ENCODE data around the gene FRMPD1. TPM values are rescaled to one million over a fixed set of nuclear protein-coding genes. Genes with fewer than 3 reads are reported as not detected.

FRMPD1 gene
- total and polyA plus RNA-seq, 2 experiments from 2014 or later = not detected

DNA sequence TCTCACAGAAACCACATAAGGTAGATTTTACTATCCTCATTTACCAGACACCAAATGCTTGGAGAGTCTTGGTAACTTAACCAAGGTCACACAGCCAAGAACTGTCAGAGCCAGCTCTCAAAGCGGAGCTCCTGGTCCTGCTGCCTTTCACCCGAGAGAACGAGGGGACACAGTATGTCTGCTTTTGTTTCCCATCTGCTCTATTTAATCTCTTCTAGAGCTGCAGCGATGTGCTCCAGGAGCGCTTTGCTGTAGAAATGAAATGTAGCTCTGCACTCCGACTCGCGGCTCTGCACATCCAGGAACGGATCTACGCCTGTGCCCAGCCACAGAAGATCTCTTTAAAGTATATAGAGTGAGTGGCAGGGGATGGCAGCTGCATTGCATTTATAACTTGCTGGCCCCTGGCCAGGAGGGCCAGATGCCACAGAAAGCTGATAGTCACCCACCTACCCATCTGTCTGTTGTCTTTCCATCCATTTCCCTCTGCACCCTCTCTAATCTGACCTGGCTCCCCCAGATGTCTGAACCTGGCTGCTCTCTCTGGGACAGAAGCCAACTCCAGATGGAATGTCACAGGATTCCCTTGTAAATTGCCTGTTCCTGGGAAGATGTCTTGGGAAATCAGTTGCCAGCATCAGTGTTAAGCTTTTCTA, 81.5 kb downstream of the FRMPD1 start:
- Histone ChIP-seq H3K27ac (no peak overlapping the region), H3K4me3 (no peak overlapping the region), H3K36me3 (ENCODE audit: low read depth) (no peaks in the 10 kb centered on the region), H2AFZ (no peak overlapping the region), H3K27me3 (replicated peaks; ENCODE audit: insufficient read depth) (peaks cover 53% of the 10 kb centered on the region), H3K4me1 (ENCODE audit: insufficient read depth) (no peaks in the 10 kb centered on the region), H3K4me2 (ENCODE audit: unreplicated experiment) (no peak overlapping the region), H4K20me1 (ENCODE audit: insufficient read depth) (no peaks in the 10 kb centered on the region), H3K9me3 (ENCODE audit: low read depth) (no peaks in the 10 kb centered on the region), H3K79me2 (ENCODE audit: insufficient read depth) (no peaks in the 10 kb centered on the region), H3K9ac (no peak overlapping the region), H3F3A (ENCODE audit: insufficient read depth) (no peaks in the 10 kb centered on the region), H3K9me2 (ENCODE audit: insufficient read depth) (no peaks in the 10 kb centered on the region)
- TF ChIP-seq EZH2phosphoT487 (IDR thresholded peaks at IDR 0.05; ENCODE audit: insufficient read depth, low read depth) (no peak), EZH2 (IDR thresholded peaks at IDR 0.05; ENCODE audit: insufficient read depth, poor library complexity, severe bottlenecking) (no peak)
- no peak for DNase-seq
- whole genome bisulfite sequencing, 2 experiments (ENCODE audit: low coverage in 1 of 2, low lambda C conversion rate in 2 of 2, missing lambda C conversion rate in 2 of 2) = 17 to 24% methylated on average over 10 of the region's 10 CpGs
- in situ Hi-C loops (cut with MboI) = no loop called here

- H4K20me1 ChIP-seq (ENCODE audit: insufficient read depth) = no peaks in the 10 kb centered on the region
- in situ Hi-C loops (cut with MboI) = no loop called here
Measured at GRCh38 chr9:37732952-37733351, 82.2 kb downstream of the FRMPD1 start.

GRCh38 chr9:37739222-37739621, 88.5 kb downstream of the FRMPD1 start:
- no peak overlapping the region for H3K27ac ChIP-seq
- H3K27me3 ChIP-seq (replicated peaks; ENCODE audit: insufficient read depth) = peaks cover 16% of the 10 kb centered on the region
- no peak overlapping the region for H3K4me2 ChIP-seq (ENCODE audit: unreplicated experiment)
- in situ Hi-C loops (cut with MboI) = no loop called here
- H3K9ac ChIP-seq = no peak overlapping the region
- H3K9me3 ChIP-seq (ENCODE audit: low read depth) = no peaks in the 10 kb centered on the region
- DNase-seq = no peak
- no peak overlapping the region for H2AFZ ChIP-seq
- WGBS, 2 experiments (ENCODE audit: low coverage in 1 of 2, low lambda C conversion rate in 2 of 2, missing lambda C conversion rate in 2 of 2) = 45 to 63% methylated on average over 5 of the region's 5 CpGs
- no peaks in the 10 kb centered on the region for H3K36me3 ChIP-seq (ENCODE audit: low read depth)
- H3F3A ChIP-seq (ENCODE audit: insufficient read depth) = no peaks in the 10 kb centered on the region
- H4K20me1 ChIP-seq (ENCODE audit: insufficient read depth) = no peaks in the 10 kb centered on the region
- H3K4me1 ChIP-seq (ENCODE audit: insufficient read depth) = no peaks in the 10 kb centered on the region
- TF ChIP-seq EZH2 (IDR thresholded peaks at IDR 0.05; ENCODE audit: insufficient read depth, poor library complexity, severe bottlenecking) (no peak), EZH2phosphoT487 (IDR thresholded peaks at IDR 0.05; ENCODE audit: insufficient read depth, low read depth) (no peak)
- H3K9me2 ChIP-seq (ENCODE audit: insufficient read depth) = no peaks in the 10 kb centered on the region
- H3K79me2 ChIP-seq (ENCODE audit: insufficient read depth) = no peaks in the 10 kb centered on the region
- H3K4me3 ChIP-seq = no peak overlapping the region

More at GRCh38 chr9:37732952-37733351, 82.2 kb downstream of the FRMPD1 start:
- no peaks in the 10 kb centered on the region for H3K9me3 ChIP-seq (ENCODE audit: low read depth)
- no peaks in the 10 kb centered on the region for H3F3A ChIP-seq (ENCODE audit: insufficient read depth)
- H3K79me2 ChIP-seq (ENCODE audit: insufficient read depth) = no peaks in the 10 kb centered on the region
- H3K9ac ChIP-seq = no peak overlapping the region
- DNase-seq = no peak
- H3K4me3 ChIP-seq = no peak overlapping the region
- no peaks in the 10 kb centered on the region for H3K36me3 ChIP-seq (ENCODE audit: low read depth)
- 45 to 47% methylated on average over 2 of the region's 2 CpGs for WGBS, 2 experiments (ENCODE audit: low coverage in 1 of 2, low lambda C conversion rate in 2 of 2, missing lambda C conversion rate in 2 of 2)
- no peak overlapping the region for H3K27ac ChIP-seq
- H2AFZ ChIP-seq = no peak overlapping the region
- H3K4me2 ChIP-seq (ENCODE audit: unreplicated experiment) = no peak overlapping the region
- H3K4me1 ChIP-seq (ENCODE audit: insufficient read depth) = no peaks in the 10 kb centered on the region
- no peaks in the 10 kb centered on the region for H3K9me2 ChIP-seq (ENCODE audit: insufficient read depth)
- H3K27me3 ChIP-seq (replicated peaks; ENCODE audit: insufficient read depth) = peaks cover 53% of the 10 kb centered on the region
- no peak for TF ChIP-seq EZH2 (IDR thresholded peaks at IDR 0.05; ENCODE audit: insufficient read depth, poor library complexity, severe bottlenecking)

- Histone ChIP-seq H3K4me2 (ENCODE audit: unreplicated experiment) (no peak overlapping the region), H3F3A (ENCODE audit: insufficient read depth) (no peaks in the 10 kb centered on the region), H3K27me3 (replicated peaks; ENCODE audit: insufficient read depth) (peaks cover 8% of the 10 kb centered on the region; the same call in 1 of the 2 replicates), H3K9me2 (ENCODE audit: insufficient read depth) (no peaks in the 10 kb centered on the region), H3K9me3 (ENCODE audit: low read depth) (no peaks in the 10 kb centered on the region), H4K20me1 (ENCODE audit: insufficient read depth) (no peaks in the 10 kb centered on the region), H3K36me3 (ENCODE audit: low read depth) (no peaks in the 10 kb centered on the region), H3K27ac (no peak overlapping the region), H3K4me1 (ENCODE audit: insufficient read depth) (no peaks in the 10 kb centered on the region), H3K79me2 (ENCODE audit: insufficient read depth) (no peaks in the 10 kb centered on the region), H2AFZ (no peak overlapping the region), H3K9ac (no peak overlapping the region), H3K4me3 (no peak overlapping the region)
- WGBS, 2 experiments (ENCODE audit: low coverage in 1 of 2, low lambda C conversion rate in 2 of 2, missing lambda C conversion rate in 2 of 2) = 84 to 86% methylated on average over 14 to 16 of the region's 16 CpGs
- no peak for DNase-seq
- TF ChIP-seq EZH2phosphoT487 (IDR thresholded peaks at IDR 0.05; ENCODE audit: insufficient read depth, low read depth) (no peak), EZH2 (IDR thresholded peaks at IDR 0.05; ENCODE audit: insufficient read depth, poor library complexity, severe bottlenecking) (no peak)
- in situ Hi-C loops (cut with MboI) = no loop called here
Measured at GRCh38 chr9:37740128-37740527, 89.4 kb downstream of the FRMPD1 start.
